Forelimb muscle (tissue), 1 donor: ENCODE data around the gene TANGO6. TPM values are rescaled to one million over a fixed set of nuclear protein-coding genes. Genes with fewer than 3 reads are reported as not detected.

Experiments
- DNase-seq: peaks from one replicate; pipeline ENCODE4 v3.0.0-alpha.2; 2013; ENCODE audit warnings: low read depth
- polyA plus RNA-seq: library from polyadenylated mRNA; unstranded; fragments of 120-200 nt; gene quantifications from one replicate; pipeline ENCODE4 v1.2.1, GENCODE V29; 2013; ENCODE audit not compliant: insufficient read length

TANGO6 gene
- polyA plus RNA-seq, 1 donor, result 5.7 TPM

DNA sequence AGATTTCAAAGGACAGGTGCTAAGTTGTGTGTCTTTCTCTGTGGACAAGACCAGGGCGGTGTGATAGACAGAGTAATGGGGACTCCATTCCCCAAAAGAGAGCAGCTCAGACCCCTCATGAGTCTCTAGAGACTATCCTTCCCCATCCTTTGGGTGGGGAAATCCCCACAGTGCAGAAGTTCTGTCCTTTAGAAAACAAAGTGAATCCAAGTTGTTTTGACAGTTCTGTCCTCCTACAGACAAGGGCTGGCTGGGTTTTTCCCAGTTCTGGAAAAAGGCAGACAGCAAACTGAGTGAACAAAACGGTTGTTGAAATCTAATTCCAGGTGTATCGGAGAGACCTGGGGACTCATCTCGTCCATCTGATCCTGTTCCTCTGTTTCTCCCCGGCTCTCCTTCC lies 251.2 kb downstream of the TANGO6 start:
- no peak for DNase-seq

DNA sequence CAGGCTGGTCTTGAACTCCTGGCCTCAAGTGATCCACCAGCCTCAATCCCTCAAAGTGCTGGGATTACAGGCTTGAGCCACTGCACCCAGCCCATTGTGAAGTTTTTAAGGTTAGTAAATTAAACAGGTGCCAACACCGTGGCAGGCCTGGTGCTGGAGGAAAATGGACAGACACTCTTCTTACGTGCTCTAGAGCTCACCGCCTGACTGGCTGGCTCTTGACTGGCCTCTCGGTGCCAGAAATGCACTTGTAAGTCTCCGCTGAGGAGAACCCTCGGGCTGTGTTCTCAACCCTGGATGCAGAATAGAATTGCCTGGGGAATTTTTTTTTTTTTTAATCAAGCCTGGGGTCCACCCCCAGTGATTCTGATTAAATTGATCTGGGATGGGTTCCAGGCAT lies 251.9 kb downstream of the TANGO6 start:
- DNase-seq, result no peak

DNA sequence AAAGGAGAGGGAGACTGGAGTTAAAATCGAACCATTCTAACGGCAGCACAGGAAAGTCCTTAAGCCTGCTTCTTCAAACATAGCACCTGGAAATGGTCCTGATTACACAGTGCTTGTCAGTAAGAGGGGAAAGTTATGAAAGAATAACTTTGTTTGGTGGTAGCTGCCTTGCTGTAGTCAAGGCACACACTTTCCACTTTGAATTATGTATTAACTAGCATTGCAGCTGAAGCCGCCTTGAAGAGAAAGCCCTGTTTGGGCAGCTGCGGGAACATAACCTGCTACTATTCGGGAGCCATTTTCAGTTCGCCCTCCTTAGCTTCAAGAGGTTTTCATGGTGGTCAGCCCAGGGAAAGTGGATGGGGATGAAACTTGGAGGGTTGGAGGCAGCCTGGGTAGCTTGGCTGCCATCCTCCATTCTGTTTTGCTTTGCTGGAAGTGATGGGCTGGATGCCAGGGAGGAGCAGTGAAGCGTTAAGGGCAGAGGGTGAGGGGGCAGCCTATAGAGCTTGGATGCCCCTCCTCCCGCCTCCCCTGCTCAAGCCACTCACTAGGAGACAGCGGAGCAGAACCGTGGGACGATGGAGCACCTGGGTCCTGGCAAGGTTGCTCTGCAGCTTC lies 256.9 kb downstream of the TANGO6 start:
- no peak for DNase-seq

DNA sequence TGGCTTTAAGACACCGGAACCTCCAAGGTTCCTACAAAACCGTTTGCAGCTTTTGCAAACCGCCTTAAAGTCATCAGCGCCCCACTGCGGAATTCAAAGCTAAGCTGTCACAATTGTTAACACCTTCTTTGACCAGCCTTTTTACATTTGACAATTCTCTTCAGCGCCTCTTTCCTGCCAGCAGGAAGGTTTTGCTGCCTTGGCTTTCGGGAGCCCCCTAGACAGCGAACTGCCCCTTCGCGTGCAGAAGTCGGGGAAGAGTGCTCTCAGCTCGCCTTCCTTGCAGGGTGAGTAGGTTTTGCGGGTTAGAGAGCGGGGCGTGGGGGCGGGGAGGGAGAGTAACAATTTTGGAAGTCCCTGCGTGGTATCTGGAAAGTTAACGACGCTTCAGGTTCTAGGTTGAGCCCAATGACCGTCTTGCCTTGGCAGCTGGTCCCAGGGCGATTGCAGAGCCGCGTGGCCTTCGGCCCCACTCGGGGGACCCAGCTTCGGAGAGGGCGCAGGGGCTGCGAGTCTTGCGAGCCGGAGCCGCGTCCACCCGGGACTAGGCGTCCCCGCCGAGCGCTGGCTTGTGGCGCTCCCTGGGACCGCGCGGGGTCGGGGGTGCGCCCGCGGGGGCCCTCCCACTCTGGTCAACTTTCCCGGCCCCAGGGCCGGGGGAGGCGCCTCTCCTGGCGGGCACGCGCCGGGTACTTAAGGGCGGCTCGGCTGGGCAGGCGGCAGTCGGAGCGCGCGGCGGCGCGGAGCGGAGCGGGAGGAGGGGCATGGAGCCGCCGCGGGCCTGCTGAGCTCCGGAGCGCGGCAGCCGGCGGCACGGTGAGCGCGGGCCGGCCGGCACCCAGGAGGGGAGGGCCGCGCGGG lies 262.4 kb downstream of the TANGO6 start, which contains the start of gene HAS3:
Gene HAS3, plus strand, starts transcription at position 153 of the 861 bp plus-strand sequence. CDS start 3,743 bp downstream, outside the sequence.
- no peak for DNase-seq

DNA sequence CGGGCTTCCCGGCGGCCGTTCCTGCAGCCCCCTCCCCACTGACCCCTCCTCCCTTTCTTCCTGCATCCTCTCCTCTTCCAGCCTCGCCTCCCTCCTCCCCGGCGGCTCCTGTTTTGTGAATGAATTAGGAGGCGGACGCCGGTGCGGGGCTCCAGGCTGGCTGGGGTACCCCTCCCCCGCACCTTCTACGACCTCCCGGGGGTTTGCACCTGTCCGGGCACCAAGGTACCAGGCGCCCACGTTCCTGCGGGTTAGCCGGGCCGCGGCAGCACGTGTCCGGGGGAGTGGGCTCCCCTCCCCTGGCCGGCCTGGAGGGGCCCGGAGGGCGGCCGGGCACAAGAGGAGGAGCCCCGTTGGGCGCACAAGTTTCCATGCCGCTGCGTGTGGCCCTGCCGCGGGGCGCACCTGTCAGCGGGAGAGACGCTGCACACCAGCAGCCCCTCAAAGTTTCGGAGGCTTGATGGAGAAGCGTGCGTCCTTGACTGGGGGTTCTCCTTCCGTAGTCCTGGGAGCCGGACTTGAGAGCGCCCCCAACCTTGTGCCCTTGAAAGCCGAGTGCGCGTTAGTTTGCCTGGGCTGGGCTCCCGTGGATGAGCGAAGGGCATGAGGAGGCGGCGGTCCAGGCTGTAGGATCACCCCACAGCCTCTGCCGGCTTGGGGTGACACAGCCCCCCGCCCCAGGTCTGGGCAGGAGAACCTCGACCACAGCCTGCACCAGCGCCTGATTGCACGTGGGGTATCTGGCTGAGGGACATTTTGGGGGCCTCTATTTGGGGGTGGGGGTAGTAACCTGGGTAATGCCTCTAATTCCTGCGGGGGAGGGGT lies 263.4 kb downstream of the TANGO6 start:
- no peak for DNase-seq

DNA sequence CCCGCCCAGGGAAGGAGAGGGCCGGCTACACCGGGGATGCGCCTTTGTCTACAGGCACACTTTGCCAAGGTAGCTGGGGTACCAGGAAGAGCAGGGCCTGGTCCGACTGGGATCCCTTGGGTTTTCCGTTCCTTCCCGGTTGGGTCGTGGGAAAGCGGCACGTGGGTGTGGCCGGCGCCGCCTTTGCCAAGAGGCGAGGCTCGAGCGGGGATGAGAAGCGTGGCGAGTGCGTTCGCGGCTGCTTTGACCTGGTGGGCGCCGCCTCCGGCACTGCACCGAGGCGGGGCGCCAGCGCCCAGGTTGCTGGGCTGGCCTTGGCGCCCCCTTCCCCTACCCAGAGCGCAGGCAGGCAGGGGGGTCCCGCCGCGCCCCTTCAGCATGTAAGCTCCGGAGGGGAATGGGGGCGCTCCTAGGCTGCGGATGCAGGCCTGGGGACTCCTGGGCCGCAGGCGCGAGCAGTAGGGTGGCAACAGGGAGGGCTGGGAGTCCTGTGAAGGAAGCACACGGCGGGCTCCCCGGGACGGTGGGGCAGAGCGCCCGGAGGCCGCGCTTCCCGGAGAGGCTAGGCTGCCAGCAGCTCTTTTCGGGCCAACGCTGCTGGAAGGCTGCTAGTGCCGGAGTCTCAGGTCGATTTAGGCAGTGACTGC lies 264.1 kb downstream of the TANGO6 start:
- DNase-seq, result no peak

DNA sequence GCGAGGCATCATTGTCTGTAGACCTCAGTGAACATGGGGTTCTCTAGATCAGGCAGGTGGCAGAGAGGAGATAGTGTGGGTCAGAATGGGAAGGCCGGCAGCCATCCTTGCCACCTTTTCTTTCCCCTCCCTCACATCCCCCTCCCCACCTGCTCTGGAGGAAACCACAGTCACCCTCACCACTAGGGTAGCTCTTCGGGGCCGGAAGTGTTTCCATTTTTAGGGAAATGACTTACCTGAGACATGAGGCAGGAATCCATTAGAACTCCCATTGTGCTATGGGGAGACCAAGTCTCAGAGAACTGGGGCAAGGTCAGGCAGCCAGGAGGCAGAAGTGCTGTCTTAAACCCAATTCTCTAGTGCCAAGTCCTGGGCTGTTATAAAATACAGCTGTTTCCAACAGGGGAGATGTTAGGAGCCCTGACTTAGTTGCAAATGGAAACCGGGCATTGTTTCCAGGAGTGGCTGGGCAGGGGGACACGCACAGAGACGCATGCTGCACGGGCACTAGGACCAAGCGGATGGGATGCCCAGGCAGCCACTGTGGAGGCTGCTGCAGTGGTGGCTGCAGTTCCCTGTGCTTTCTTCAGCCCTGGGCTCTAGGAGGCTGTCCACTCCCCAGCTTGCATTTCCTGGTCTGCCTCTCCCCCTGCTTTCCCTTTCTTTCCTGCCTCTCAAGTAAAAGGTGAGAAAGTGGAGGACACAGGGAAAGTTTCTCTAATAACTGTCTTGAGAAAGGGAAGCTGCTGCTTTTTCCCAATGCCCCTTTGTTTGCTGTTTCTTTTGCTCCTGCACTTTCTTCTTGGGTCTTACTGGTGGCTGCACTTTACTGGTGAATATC lies 265.0 kb downstream of the TANGO6 start:
- no peak for DNase-seq

DNA sequence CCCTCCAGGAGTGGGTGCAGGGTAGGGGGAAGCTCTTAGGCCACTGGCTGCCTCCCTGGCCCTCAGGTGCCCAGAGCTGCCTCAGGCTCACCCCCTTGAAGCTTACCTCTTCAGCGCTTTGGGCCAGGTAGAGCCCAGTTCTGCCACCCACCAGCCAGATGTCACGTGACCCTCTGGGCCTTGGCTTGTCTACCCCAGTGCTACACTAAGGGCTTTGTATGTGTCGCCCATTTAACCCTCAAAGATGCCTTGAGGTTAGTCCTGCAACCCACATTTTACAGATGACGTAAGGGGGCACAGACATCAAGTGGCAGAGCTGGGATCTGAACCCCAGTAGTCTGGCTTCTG lies 265.5 kb downstream of the TANGO6 start:
- no peak for DNase-seq

DNA sequence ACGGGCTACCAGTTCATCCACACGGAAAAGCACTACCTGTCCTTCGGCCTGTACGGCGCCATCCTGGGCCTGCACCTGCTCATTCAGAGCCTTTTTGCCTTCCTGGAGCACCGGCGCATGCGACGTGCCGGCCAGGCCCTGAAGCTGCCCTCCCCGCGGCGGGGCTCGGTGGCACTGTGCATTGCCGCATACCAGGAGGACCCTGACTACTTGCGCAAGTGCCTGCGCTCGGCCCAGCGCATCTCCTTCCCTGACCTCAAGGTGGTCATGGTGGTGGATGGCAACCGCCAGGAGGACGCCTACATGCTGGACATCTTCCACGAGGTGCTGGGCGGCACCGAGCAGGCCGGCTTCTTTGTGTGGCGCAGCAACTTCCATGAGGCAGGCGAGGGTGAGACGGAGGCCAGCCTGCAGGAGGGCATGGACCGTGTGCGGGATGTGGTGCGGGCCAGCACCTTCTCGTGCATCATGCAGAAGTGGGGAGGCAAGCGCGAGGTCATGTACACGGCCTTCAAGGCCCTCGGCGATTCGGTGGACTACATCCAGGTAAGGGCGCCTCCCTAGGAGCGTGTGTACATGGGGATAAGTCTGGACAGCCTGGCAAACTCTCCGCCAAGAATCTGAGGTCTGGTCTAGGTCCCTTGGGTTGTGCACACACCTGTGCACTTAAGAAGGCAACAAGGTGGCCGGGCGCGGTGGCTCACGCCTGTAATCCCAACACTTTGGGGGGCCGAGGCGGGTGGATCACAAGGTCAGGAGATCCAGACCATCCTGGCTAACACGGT lies 266.3 kb downstream of the TANGO6 start:
- no peak for DNase-seq

DNA sequence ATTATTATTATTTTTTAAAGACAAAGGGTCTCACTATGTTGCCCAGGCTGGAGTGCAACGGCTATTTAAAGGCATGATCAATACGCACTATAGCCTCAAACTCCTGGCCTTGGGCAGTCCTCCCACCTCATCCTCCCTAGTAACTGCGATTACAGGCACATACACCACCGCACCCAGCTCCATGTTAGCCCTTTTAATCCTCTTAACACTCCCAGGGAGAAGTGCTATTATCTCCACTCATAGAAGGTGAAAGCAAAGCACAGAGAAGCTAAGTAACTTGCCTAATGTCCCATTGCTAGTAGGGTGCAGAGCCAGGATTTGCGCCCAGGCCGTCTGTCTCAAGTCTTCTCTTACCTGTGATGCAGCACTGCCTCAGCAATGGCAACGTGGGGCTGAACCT lies 267.1 kb downstream of the TANGO6 start:
- no peak for DNase-seq

DNA sequence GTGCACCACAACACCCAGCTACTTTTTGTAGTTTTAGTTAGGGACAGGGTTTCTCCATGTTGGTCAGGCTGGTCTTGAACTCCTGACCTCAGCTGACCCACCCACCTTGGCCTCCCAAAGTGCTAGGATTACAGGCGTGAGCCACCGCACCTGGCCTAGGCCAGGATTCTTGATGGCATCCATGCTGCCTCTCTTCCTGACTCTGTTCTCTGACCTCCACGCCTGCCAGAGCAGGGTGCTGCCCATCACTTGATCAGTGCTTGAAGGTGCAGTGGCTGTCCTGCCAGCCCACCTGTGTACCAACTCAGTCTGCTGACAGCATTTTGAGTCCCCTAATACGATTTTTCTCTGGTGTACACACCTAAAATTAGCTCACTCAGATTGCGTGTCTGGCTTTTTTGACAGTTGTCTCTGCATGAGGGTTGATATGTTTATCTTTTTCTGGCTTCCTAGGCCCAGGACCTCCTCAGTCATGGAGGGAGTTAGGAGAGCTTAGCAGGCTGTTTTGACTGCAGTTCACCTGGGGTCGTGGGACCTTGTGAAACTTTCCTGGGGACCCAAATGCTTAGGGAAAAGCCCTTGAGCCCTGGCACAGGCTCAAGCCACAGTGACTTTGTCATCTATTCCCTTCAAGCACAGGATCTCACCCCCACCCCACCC lies 268.0 kb downstream of the TANGO6 start:
- no peak for DNase-seq

DNA sequence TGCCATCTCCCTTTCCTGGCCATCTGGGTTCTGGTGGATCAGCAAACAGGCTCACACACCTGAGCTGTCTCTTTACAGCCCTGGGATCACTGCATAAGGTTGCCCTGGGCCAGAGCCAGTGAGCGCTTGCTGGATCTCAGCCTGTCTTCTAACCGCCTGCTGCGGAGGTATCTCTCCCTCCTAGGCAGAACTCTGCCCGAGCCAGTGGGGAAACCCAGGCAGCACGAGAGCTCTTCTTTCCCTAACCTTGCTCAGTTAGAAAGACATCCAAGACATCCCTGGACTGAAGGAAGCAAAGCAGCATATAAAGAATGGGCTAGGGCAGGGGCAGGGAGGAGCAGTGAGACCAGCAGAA lies 268.5 kb downstream of the TANGO6 start:
- no peak for DNase-seq

DNA sequence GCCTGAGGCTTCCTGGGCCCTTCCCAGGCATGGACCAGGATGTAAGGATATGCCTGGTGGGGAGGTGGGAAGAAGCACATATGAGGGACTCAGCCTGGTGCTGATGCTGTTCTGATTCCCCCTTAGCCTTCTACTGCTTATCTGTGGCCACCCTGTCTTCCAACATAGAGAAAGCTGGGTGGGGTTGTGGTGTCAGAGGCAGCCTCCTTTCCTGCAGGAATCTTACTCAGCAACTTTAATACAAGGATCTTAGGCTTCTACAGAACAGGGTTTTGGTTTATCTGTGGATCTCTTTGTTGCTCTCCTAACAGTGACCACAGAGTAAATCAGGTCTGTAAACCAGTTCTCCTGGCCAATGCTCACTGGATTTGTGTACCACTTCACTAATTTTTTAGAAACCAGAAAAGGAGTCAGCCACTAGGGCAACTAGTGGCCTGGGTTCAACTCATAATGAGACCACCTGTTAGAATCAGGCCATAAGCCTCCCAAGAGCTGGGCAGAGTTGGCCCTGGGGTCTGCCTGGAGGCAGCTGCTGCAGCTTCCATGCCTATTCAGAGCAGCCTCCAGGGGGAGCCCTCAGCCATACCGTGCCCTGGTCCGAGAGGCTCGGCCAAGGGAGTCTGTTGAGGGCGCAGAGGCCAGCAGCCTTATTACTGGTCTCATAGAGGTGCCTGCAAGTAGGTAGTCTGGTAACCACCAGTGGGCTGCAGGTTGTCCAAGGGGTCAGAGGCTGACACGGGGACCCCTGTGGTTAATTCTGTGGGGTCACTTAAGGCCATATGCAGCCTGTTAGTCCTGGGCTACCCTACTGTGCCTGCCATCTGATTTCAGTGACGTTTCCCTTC lies 269.2 kb downstream of the TANGO6 start:
- DNase-seq, result no peak

DNA sequence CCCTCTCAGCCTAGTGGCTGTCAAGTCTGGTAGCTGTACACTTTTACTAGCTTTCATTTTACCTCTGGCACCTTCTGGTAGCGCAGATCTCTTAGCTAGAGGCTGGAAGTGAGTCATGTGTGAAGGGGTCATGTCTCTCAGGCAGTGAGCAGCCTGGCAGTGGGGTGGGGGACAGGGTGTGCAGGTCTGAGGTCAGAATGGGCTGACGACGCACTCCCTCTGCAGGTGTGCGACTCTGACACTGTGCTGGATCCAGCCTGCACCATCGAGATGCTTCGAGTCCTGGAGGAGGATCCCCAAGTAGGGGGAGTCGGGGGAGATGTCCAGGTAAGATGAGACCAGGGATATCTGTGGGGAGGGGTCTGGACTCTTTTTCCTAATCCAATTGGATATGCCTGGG lies 269.9 kb downstream of the TANGO6 start:
- no peak for DNase-seq

DNA sequence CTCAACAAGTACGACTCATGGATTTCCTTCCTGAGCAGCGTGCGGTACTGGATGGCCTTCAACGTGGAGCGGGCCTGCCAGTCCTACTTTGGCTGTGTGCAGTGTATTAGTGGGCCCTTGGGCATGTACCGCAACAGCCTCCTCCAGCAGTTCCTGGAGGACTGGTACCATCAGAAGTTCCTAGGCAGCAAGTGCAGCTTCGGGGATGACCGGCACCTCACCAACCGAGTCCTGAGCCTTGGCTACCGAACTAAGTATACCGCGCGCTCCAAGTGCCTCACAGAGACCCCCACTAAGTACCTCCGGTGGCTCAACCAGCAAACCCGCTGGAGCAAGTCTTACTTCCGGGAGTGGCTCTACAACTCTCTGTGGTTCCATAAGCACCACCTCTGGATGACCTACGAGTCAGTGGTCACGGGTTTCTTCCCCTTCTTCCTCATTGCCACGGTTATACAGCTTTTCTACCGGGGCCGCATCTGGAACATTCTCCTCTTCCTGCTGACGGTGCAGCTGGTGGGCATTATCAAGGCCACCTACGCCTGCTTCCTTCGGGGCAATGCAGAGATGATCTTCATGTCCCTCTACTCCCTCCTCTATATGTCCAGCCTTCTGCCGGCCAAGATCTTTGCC lies 271.1 kb downstream of the TANGO6 start:
- DNase-seq, result no peak

DNA sequence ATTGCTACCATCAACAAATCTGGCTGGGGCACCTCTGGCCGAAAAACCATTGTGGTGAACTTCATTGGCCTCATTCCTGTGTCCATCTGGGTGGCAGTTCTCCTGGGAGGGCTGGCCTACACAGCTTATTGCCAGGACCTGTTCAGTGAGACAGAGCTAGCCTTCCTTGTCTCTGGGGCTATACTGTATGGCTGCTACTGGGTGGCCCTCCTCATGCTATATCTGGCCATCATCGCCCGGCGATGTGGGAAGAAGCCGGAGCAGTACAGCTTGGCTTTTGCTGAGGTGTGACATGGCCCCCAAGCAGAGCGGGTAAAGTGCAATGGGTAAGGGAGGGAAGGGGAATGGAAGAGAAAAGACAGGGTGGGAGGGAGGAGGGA lies 271.6 kb downstream of the TANGO6 start:
- DNase-seq, result no peak

DNA sequence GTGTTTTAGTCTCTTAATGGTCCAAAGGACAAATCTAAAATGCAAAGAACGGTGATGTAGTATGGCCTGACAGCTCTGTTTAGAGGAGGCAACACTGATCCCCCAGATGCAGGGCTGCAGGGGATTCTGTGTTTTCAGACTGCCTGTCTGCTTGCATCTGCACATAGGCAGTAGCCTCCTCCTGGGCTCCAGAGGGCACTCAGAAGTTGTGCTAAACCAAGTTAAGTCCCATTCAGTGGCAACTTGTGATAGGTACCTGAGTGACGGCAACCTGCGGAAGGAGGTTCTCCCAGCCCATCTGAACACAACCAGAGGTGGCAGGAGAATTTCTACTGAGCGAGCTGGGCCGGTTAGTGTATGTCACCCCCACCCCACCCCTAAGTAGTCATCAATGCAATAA lies 272.0 kb downstream of the TANGO6 start:
- no peak for DNase-seq

DNA sequence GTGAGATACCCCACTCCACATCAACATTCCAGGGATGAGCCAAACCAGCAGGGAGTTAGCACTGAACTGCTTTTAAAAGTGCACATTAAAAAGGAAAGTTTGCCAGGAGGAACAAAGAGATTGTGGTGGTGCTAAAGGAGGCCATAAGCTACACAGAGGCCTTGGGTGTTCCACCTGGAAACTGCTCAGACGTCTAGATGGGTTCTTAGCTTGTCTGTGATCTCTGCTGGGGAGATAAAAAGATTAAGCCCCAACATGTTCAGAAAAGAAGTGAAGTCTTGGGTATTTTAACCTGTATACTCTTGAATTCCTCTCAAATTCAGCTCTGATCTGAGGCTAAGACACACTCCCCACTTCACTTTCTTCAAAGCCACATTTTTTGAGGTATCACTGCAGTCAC lies 272.5 kb downstream of the TANGO6 start:
- no peak for DNase-seq
